Epithelial cell of esophagus (primary cell): ENCODE results near the gene PDE11A.
"Not testable (repeated sequence)": the region's sequence is repeated elsewhere in the genome, so short reads cannot be mapped to it uniquely, and the experiment has no call there.

Experiments
- DNase-seq: peaks from one replicate; pipeline ENCODE4 v3.0.0; 2010; ENCODE audit warnings: low read depth
- H3K4me3 ChIP-seq: 2 replicates; pipeline ENCODE4 v1.5.1; 2011; ENCODE audit warnings: mild to moderate bottlenecking, low read length, control low read depth
- CTCF ChIP-seq: IDR thresholded peaks from 2 replicates; pipeline ENCODE4 v1.5.1; 2011; ENCODE audit warnings: low read depth, mild to moderate bottlenecking, low read length, control low read depth, inconsistent platforms; ENCODE audit not compliant: insufficient read depth; ENCODE audit errors: missing control alignments

PDE11A gene

GRCh38 chr2:177797808-177798207 lies 274.8 kb downstream of the PDE11A start:
- DNase-seq: no peak
- TF ChIP-seq CTCF: no peak
- no peak overlapping the region for H3K4me3 ChIP-seq

GRCh38 chr2:177796654-177797415 lies 275.7 kb downstream of the PDE11A start:
- TF ChIP-seq CTCF: no peak
- no peak overlapping the region for H3K4me3 ChIP-seq
- DNase-seq: no peak

- no peak overlapping the region for H3K4me3 ChIP-seq
- DNase-seq: no peak
- no peak for TF ChIP-seq CTCF
These were observed 276.6 kb downstream of the PDE11A start for GRCh38 chr2:177796011-177796410.

GRCh38 chr2:177785143-177785542 lies 287.4 kb downstream of the PDE11A start:
- H3K4me3 ChIP-seq: not testable (repeated sequence)
- DNase-seq: peak; percentile 70

- no peak overlapping the region for H3K4me3 ChIP-seq
- peak; percentile 25 for DNase-seq
- TF ChIP-seq CTCF: no peak
These were observed 287.9 kb downstream of the PDE11A start for GRCh38 chr2:177784745-177785067.

- no peak for TF ChIP-seq CTCF
- peak; percentile 87 for DNase-seq
- H3K4me3 ChIP-seq: no peak overlapping the region
These were observed 288.5 kb downstream of the PDE11A start for GRCh38 chr2:177783835-177784744.

- TF ChIP-seq CTCF: no peak
- no peak for DNase-seq
- no peak overlapping the region for H3K4me3 ChIP-seq
These were observed 289.5 kb downstream of the PDE11A start for GRCh38 chr2:177783091-177783490.
